PC-3 (cell line): ENCODE results near the gene ADAM29. TPM values are rescaled to one million over a fixed set of nuclear protein-coding genes. Genes with fewer than 3 reads are reported as not detected.

ENCODE experiments used
- ATAC-seq: fragments of 200-7000 bp; cut with Tn5 transposase; 2 replicates; pipeline ENCODE4 v1.9.1; 2020; ENCODE audit warnings: mild to moderate bottlenecking, moderate library complexity
- BruUV-seq: library from RNA; stranded (reverse); fragments of 400-500 nt; replicated peaks from 2 replicates; lab custom pipeline; 2021; lab: Mats Ljungman, UMichigan
- CTCF ChIA-PET: fragments of 300-600 bp; sonication (Branson Sonifier 250); formaldehyde crosslinking; loops from one replicate; lab custom pipeline; 2022; ENCODE audit warnings: antibody characterized with exemption; lab: Charles Lee
- POLR2A ChIA-PET: fragments of 300-600 bp; sonication (Branson Sonifier 250); formaldehyde crosslinking; loops from one replicate; lab custom pipeline; 2022; ENCODE audit warnings: antibody characterized with exemption; ENCODE audit not compliant: unreplicated experiment; lab: Charles Lee
- DNase-seq: peaks from one replicate; pipeline ENCODE4 v3.0.0-alpha.2; 2015
- H2AFZ ChIP-seq: fragments of 300-600 bp; sonication (generic); 2 replicates; pipeline ENCODE4 v1.6.0; 2016; ENCODE audit warnings: antibody characterized with exemption, low read length
- H3F3A ChIP-seq: fragments of 300-600 bp; sonication (generic); one replicate; pipeline ENCODE4 v1.6.0; 2017; ENCODE audit warnings: antibody characterized with exemption, low read length, control low read depth, mild to moderate bottlenecking; ENCODE audit not compliant: unreplicated experiment
- H3K27ac ChIP-seq: fragments of 300-600 bp; sonication (generic); 2 replicates; pipeline ENCODE4 v1.5.1; 2016; ENCODE audit warnings: mild to moderate bottlenecking, low read length
- H3K27me3 ChIP-seq: fragments of 300-600 bp; sonication (generic); 2 replicates; pipeline ENCODE4 v1.6.1; 2016; ENCODE audit warnings: low read length, mixed read lengths
- H3K36me3 ChIP-seq: fragments of 300-600 bp; sonication (generic); 2 replicates; pipeline ENCODE4 v1.6.1; 2016; ENCODE audit warnings: low read depth, mixed run types, low read length, mixed read lengths
- H3K4me1 ChIP-seq: fragments of 300-600 bp; sonication (generic); 2 replicates; pipeline ENCODE4 v1.5.1; 2016; ENCODE audit warnings: low read length; ENCODE audit not compliant: insufficient read depth
- H3K4me2 ChIP-seq: fragments of 300-600 bp; sonication (generic); 2 replicates; pipeline ENCODE4 v1.6.0; 2016; ENCODE audit warnings: low read length
- H3K4me3 ChIP-seq: fragments of 300-600 bp; sonication (generic); 2 replicates; pipeline ENCODE4 v1.5.1; 2016; ENCODE audit warnings: mild to moderate bottlenecking, low read length, mixed read lengths
- H3K79me2 ChIP-seq: fragments of 300-600 bp; sonication (generic); 2 replicates; pipeline ENCODE4 v1.6.1; 2017; ENCODE audit warnings: low read length, mixed read lengths
- H3K9ac ChIP-seq: fragments of 300-600 bp; sonication (generic); 2 replicates; pipeline ENCODE4 v1.6.0; 2016; ENCODE audit warnings: mild to moderate bottlenecking, low read length
- H3K9me2 ChIP-seq: fragments of 300-600 bp; sonication (generic); replicated peaks from 2 replicates; pipeline ENCODE4 v1.6.1; 2016; ENCODE audit warnings: mixed run types, low read length, mixed read lengths
- H3K9me3 ChIP-seq: fragments of 300-600 bp; sonication (generic); 2 replicates; pipeline ENCODE4 v1.6.1; 2016; ENCODE audit warnings: low read length, mixed read lengths
- H4K20me1 ChIP-seq: fragments of 300-600 bp; sonication (generic); 2 replicates; pipeline ENCODE4 v1.6.1; 2016; ENCODE audit warnings: low read length, mixed read lengths
- CTCF ChIP-seq: fragments of 300-600 bp; sonication (generic); conservative IDR thresholded peaks from 2 replicates; pipeline ENCODE4 v1.5.1; 2017; ENCODE audit warnings: antibody characterized with exemption, low read depth, mild to moderate bottlenecking, low read length
- EZH2 ChIP-seq: fragments of 300-600 bp; sonication (generic); IDR thresholded peaks from one replicate; pipeline ENCODE4 v1.6.1; 2017; ENCODE audit warnings: antibody characterized with exemption, mild to moderate bottlenecking, low read length; ENCODE audit not compliant: unreplicated experiment
- EZH2phosphoT487 ChIP-seq: fragments of 300-600 bp; sonication (generic); IDR thresholded peaks from 2 replicates; pipeline ENCODE4 v1.6.1; 2018; ENCODE audit warnings: mild to moderate bottlenecking, antibody characterized with exemption, low read length, borderline replicate concordance
- intact Hi-C: fragments of 100-400 bp; cut with micrococcal nuclease; formaldehyde crosslinking; loops from 2 replicates; pipeline ENCODE4 v1.9.0; 2023
- total RNA-seq: library from RNA; depleted of rRNA; stranded (reverse); fragments of >200 nt; gene quantifications from 2 replicates; pipeline ENCODE4 v1.2.3, GENCODE V29; 2014

ADAM29 gene
- total RNA-seq, 1 experiment from 2014 or later, result not detected

GRCh38 chr4:174919886-174920423 lies 1.8 kb downstream of the ADAM29 start:
- POLR2A ChIA-PET, result no interaction called here
- TF ChIP-seq EZH2phosphoT487, result no peak
- no peak for TF ChIP-seq EZH2
- TF ChIP-seq CTCF, result no peak
- intact Hi-C loops, result no loop called here
- ATAC-seq (peak; percentile 48; the same call in 1 of the 2 replicates), DNase-seq (peak; percentile 53)
- Histone ChIP-seq H3F3A (no peaks in the 10 kb centered on the region), H3K9me2 (no peaks in the 10 kb centered on the region), H3K4me2 (no peak overlapping the region), H3K4me1 (peaks cover 9% of the 10 kb centered on the region; the same call in 1 of the 2 replicates), H3K4me3 (no peak overlapping the region), H4K20me1 (no peaks in the 10 kb centered on the region), H3K9me3 (no peaks in the 10 kb centered on the region), H3K9ac (no peak overlapping the region), H2AFZ (no peak overlapping the region), H3K36me3 (no peaks in the 10 kb centered on the region), H3K79me2 (no peaks in the 10 kb centered on the region), H3K27me3 (no peaks in the 10 kb centered on the region), H3K27ac (no peak overlapping the region)
- CTCF ChIA-PET, result no interaction called here
- no TSS peak for BruUV-seq

- Histone ChIP-seq H3K27ac (no peak overlapping the region), H3K4me3 (no peak overlapping the region), H3K9me3 (no peaks in the 10 kb centered on the region), H2AFZ (no peak overlapping the region), H3K9ac (no peak overlapping the region), H3K79me2 (no peaks in the 10 kb centered on the region), H3K4me1 (no peaks in the 10 kb centered on the region), H3K36me3 (no peaks in the 10 kb centered on the region), H3K9me2 (no peaks in the 10 kb centered on the region), H3K27me3 (no peaks in the 10 kb centered on the region), H3F3A (no peaks in the 10 kb centered on the region), H4K20me1 (no peaks in the 10 kb centered on the region), H3K4me2 (no peak overlapping the region)
- TF ChIP-seq CTCF, result no peak
- TF ChIP-seq EZH2phosphoT487, result no peak
- TF ChIP-seq EZH2, result no peak
- no TSS peak for BruUV-seq
- DNase-seq, result no peak
- intact Hi-C loops, result no loop called here
- POLR2A ChIA-PET, result no interaction called here
- CTCF ChIA-PET, result no interaction called here
- no peak for ATAC-seq
Observed at GRCh38 chr4:174926958-174927357, 8.8 kb downstream of the ADAM29 start.

- Histone ChIP-seq H3K9me2 (no peaks in the 10 kb centered on the region), H4K20me1 (no peaks in the 10 kb centered on the region), H3K9me3 (no peaks in the 10 kb centered on the region), H3K27me3 (no peaks in the 10 kb centered on the region), H3K79me2 (no peaks in the 10 kb centered on the region), H3K4me3 (no peak overlapping the region), H3K36me3 (no peaks in the 10 kb centered on the region), H3K4me1 (no peaks in the 10 kb centered on the region), H3K27ac (no peak overlapping the region), H3K4me2 (no peak overlapping the region), H2AFZ (no peak overlapping the region), H3F3A (no peaks in the 10 kb centered on the region), H3K9ac (no peak overlapping the region)
- no TSS peak for BruUV-seq
- DNase-seq (no peak), ATAC-seq (no peak)
- TF ChIP-seq EZH2 (no peak), CTCF (no peak), EZH2phosphoT487 (no peak)
- intact Hi-C loops, result no loop called here
- ChIA-PET CTCF (no interaction called here), POLR2A (no interaction called here)
Observed at GRCh38 chr4:174928174-174928573, 10.0 kb downstream of the ADAM29 start.
